Neuronal stem cell (in vitro differentiated cells): ENCODE measurements around the gene TAF1B. TPM values are rescaled to one million over a fixed set of nuclear protein-coding genes. Genes with fewer than 3 reads are reported as not detected.

Source experiments
- DNase-seq: peaks from one replicate; pipeline ENCODE4 v3.0.0-alpha.2; 2013; ENCODE audit warnings: low spot score
- H2AFZ ChIP-seq: one replicate; pipeline ENCODE4 v1.6.1; 2013; ENCODE audit warnings: mild to moderate bottlenecking, low read length, inconsistent platforms
- H2AK5ac ChIP-seq: 2 replicates; pipeline ENCODE4 v1.6.1; 2013; ENCODE audit warnings: low read depth, mild to moderate bottlenecking, inconsistent platforms, low read length, moderate library complexity, mixed read lengths
- H2BK120ac ChIP-seq: 2 replicates; pipeline ENCODE4 v1.6.1; 2013; ENCODE audit warnings: low read depth, mild to moderate bottlenecking, inconsistent platforms, low read length, moderate library complexity, mixed read lengths
- H2BK12ac ChIP-seq: one replicate; pipeline ENCODE4 v1.6.1; 2013; ENCODE audit warnings: low read length, inconsistent platforms
- H2BK15ac ChIP-seq: 2 replicates; pipeline ENCODE4 v1.6.1; 2013; ENCODE audit warnings: mild to moderate bottlenecking, low read length, inconsistent platforms, mixed read lengths
- H2BK5ac ChIP-seq: one replicate; pipeline ENCODE4 v1.6.1; 2013; ENCODE audit warnings: inconsistent platforms, mild to moderate bottlenecking, low read length, moderate library complexity
- H3K14ac ChIP-seq: one replicate; pipeline ENCODE4 v1.6.1; 2013; ENCODE audit warnings: low read length, inconsistent platforms
- H3K18ac ChIP-seq: 2 replicates; pipeline ENCODE4 v1.6.1; 2013; ENCODE audit warnings: low read length, inconsistent platforms
- H3K23ac ChIP-seq: 2 replicates; pipeline ENCODE4 v1.6.1; 2013; ENCODE audit warnings: low read depth, mild to moderate bottlenecking, mixed read lengths, low read length, inconsistent platforms; ENCODE audit not compliant: poor library complexity
- H3K27ac ChIP-seq: replicated peaks from 3 replicates; pipeline ENCODE4 v1.5.1; 2013; ENCODE audit warnings: low read length, inconsistent platforms
- H3K27me3 ChIP-seq, 3 experiments: 2 replicates each; pipeline ENCODE4 v1.6.1; 2013; ENCODE audit warnings: low read length in 3 of 3, mild to moderate bottlenecking in 2 of 3, inconsistent platforms in 1 of 3, low read depth in 1 of 3, mixed read lengths in 1 of 3, moderate library complexity in 1 of 3; ENCODE audit not compliant: control insufficient read depth in 3 of 3, insufficient read depth in 3 of 3
- H3K36me3 ChIP-seq, 2 donors: replicated peaks in 1 of 2; 2 replicates each; pipeline ENCODE4 v1.6.1; 2013; ENCODE audit warnings: low read length in 2 of 2; ENCODE audit not compliant: control insufficient read depth in 2 of 2, insufficient read depth in 2 of 2
- H3K4ac ChIP-seq: 2 replicates; pipeline ENCODE4 v1.6.1; 2013; ENCODE audit warnings: inconsistent platforms, mild to moderate bottlenecking, low read length, moderate library complexity
- H3K4me1 ChIP-seq, 2 donors: 1 replicate in 1 of 2; 2 replicates in 1 of 2; pipeline ENCODE4 v1.6.1; 2013; ENCODE audit warnings: low read length in 2 of 2, low read depth in 1 of 2; ENCODE audit not compliant: control insufficient read depth in 2 of 2, insufficient read depth in 1 of 2
- H3K4me2 ChIP-seq: one replicate; pipeline ENCODE4 v1.6.1; 2013; ENCODE audit warnings: mild to moderate bottlenecking, low read length, inconsistent platforms; ENCODE audit not compliant: insufficient read depth, poor library complexity, severe bottlenecking
- H3K4me3 ChIP-seq, 2 donors: 2 replicates each; pipeline ENCODE4 v1.5.1; 2013; ENCODE audit warnings: low read length in 2 of 2, mild to moderate bottlenecking in 2 of 2, inconsistent platforms in 1 of 2, moderate library complexity in 1 of 2
- H3K79me1 ChIP-seq: one replicate; pipeline ENCODE4 v1.6.1; 2013; ENCODE audit warnings: low read depth, mild to moderate bottlenecking, inconsistent platforms, low read length, moderate library complexity
- H3K9ac ChIP-seq: one replicate; pipeline ENCODE4 v1.6.1; 2013; ENCODE audit warnings: mild to moderate bottlenecking, low read depth, low read length, inconsistent platforms; ENCODE audit not compliant: poor library complexity
- H3K9me3 ChIP-seq, 2 donors: replicated peaks in 1 of 2; 2 replicates each; pipeline versions ENCODE3 to v1.6.1; 2013; ENCODE audit warnings: low read length in 2 of 2, mild to moderate bottlenecking in 2 of 2, inconsistent platforms in 1 of 2, low read depth in 1 of 2, mixed read lengths in 1 of 2, moderate library complexity in 1 of 2; ENCODE audit not compliant: control insufficient read depth in 2 of 2, insufficient read depth in 1 of 2
- H4K8ac ChIP-seq: one replicate; pipeline ENCODE4 v1.6.1; 2013; ENCODE audit warnings: low read depth, mild to moderate bottlenecking, inconsistent platforms, low read length, moderate library complexity
- H4K91ac ChIP-seq: one replicate; pipeline ENCODE4 v1.6.1; 2013; ENCODE audit warnings: low read length, low read depth, mild to moderate bottlenecking, inconsistent platforms; ENCODE audit not compliant: poor library complexity
- WGBS, 2 donors: extraction: QIAGEN DNeasy Blood & Tissue Kit; methylation state at CpG; one replicate each; pipeline ENCODE4 v1.1.7; 2013; ENCODE audit warnings: missing lambda C conversion rate in 2 of 2, mixed read lengths in 1 of 2; ENCODE audit not compliant: insufficient read length in 2 of 2, insufficient replicate concordance in 1 of 2; ENCODE audit errors: extremely low coverage in 2 of 2; 5-methylcytosine and 5-hydroxymethylcytosine counted together
- polyA plus RNA-seq, 2 experiments: library from polyadenylated mRNA; stranded (reverse); fragments of 200-250 nt; gene quantifications; one replicate each; pipeline ENCODE4 v1.2.3, GENCODE V29; 2013

The TAF1B gene
- 20.1 TPM for polyA plus RNA-seq (2013, experiment 1 of 2)
- polyA plus RNA-seq (2013, experiment 2 of 2): 21.8 TPM

DNA sequence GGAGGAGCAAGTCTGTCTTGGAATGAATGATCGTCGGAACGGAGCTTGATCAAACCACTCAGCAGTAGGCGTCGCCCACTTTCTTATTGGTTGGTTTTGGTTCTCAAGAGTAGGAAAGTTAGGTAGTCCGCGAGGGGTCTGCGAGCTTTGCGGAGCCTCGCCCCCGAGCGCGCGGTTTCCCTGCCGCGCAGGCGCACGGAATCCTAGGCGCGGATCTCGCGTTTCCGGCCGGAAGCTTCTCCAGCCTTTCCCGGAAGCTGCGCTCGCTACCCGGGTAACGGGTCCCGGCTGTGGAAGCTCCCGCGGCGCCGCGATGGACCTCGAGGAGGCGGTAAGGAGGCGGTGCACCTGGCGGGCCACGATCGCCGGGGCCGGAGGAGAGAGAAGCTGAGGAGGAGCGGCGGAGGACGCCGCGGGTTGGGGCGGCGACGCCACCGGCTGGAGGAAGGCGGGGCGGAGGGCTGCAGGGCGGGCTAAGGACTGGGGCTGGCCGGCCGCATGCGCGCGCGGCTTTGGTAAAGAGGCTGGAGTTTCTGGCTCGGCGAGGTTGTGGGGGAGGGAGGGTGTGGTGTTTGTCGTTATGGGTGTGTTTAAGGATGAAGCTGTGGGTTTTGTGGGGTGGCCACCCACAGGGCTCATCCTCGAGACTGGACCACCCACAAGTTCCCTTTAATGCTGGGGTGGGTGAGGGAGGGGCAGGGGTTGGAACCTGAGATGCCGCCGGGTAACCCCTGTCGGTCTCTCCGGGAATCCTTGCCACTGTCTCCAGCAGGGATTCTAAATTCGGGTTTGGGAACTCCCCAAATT lies at the start of gene TAF1B:
TSS of gene TAF1B (plus strand) at position 246 of the 807 bp plus-strand sequence. CDS start at position 314, 68 bp downstream.
- no CpG with 5 or more reads among the region's 70 CpGs for WGBS, 2 donors
- H3K79me1 ChIP-seq: peaks cover 1% of the 10 kb centered on the region

DNA sequence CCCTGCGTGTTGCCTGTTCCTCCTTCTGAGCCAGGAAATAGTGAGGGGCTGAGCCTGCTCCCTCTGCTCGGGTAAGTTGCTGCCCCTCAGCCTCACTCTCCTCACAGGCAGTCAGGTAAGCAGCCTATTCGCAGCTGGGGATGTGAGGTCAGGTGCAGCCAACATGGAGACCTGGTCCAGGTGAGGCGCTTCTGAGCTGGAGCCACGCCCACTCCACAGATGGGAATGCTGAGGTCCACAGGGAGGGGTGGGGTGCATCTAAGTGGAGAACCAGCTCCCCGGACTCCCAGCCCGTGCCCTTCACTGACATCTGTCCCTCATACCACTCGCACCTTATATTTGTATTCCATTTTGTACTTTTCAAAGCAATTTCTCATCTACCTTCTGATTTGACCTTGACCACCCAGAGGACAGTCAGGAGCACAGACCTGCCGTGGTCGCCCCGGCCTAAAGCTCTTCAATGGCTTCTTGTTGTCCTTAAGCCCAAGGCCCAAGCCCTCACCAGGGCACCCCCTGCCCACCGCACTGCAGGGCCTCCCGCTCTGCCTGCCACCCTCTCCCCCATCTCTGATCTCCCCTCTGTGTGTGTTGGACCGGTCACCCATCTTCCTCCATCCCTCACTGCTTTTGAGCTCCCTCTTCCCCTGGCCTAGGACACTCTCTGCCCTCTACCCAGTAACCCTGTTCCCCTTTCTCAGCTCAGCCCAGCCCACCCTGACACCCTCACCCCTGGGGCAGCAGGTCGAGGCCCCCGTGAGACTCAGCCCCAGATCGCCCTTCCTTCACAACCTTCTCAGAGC lies 49.2 kb upstream of the TAF1B start:
- no peak overlapping the region for H3K27ac ChIP-seq
- H3K23ac ChIP-seq: peak overlapping the region; percentile 59
- H3K18ac ChIP-seq: peak overlapping the region; percentile 27
- H2AFZ ChIP-seq: no peak overlapping the region
- DNase-seq: no peak
- no peaks in the 10 kb centered on the region for H3K79me1 ChIP-seq
- H4K8ac ChIP-seq: no peak overlapping the region
- H2BK120ac ChIP-seq: no peak overlapping the region
- no peak overlapping the region for H4K91ac ChIP-seq
- H3K4me3 ChIP-seq: no peak overlapping the region
- H3K14ac ChIP-seq: no peak overlapping the region
- H2BK15ac ChIP-seq: no peak overlapping the region
- peaks cover 0 to 18% (median 0%) of the 10 kb centered on the region in 3 experiments for H3K27me3 ChIP-seq
- no CpG with 5 or more reads among the region's 17 CpGs for WGBS, 2 donors
- no peak overlapping the region for H2BK12ac ChIP-seq
- no peak overlapping the region for H3K9ac ChIP-seq
- no peak overlapping the region for H3K4me2 ChIP-seq
- H3K4ac ChIP-seq: no peak overlapping the region
- H2BK5ac ChIP-seq: no peak overlapping the region
- H2AK5ac ChIP-seq: no peak overlapping the region
- no peaks in the 10 kb centered on the region for H3K9me3 ChIP-seq
- H3K36me3 ChIP-seq: no peaks in the 10 kb centered on the region
- H3K4me1 ChIP-seq: peaks cover 4 to 5% of the 10 kb centered on the region in 2 donors

More for the DNA sequence above, at the start of gene TAF1B:
- Histone ChIP-seq H3K9me3 (no peaks in the 10 kb centered on the region), H3K4me2 (peak within 1 kb of the TSS; percentile 89), H4K8ac (no peak within 1 kb of the TSS), H2BK15ac (peak within 1 kb of the TSS; percentile 39), H3K4me1 (peaks cover 0 to 1% of the 10 kb centered on the region in 2 donors), H2AK5ac (no peak within 1 kb of the TSS), H4K91ac (no peak within 1 kb of the TSS), H2BK5ac (no peak within 1 kb of the TSS), H3K23ac (peak within 1 kb of the TSS; percentile 88), H3K27me3 (peaks cover 0 to 6% (median 0%) of the 10 kb centered on the region in 3 experiments), H3K14ac (peak within 1 kb of the TSS; percentile 58), H3K4ac (no peak within 1 kb of the TSS), H3K4me3 (peak within 1 kb of the TSS; percentile 59 to 90), H3K18ac (peak within 1 kb of the TSS; percentile 96), H2BK120ac (peak within 1 kb of the TSS; percentile 44), H3K27ac (peak within 1 kb of the TSS; percentile 98), H2BK12ac (no peak within 1 kb of the TSS), H3K36me3 (peaks cover 7 to 36% of the 10 kb centered on the region in 2 donors), H2AFZ (peak within 1 kb of the TSS; percentile 95), H3K9ac (peak within 1 kb of the TSS; percentile 83)
- DNase-seq: peak; percentile 95

DNA sequence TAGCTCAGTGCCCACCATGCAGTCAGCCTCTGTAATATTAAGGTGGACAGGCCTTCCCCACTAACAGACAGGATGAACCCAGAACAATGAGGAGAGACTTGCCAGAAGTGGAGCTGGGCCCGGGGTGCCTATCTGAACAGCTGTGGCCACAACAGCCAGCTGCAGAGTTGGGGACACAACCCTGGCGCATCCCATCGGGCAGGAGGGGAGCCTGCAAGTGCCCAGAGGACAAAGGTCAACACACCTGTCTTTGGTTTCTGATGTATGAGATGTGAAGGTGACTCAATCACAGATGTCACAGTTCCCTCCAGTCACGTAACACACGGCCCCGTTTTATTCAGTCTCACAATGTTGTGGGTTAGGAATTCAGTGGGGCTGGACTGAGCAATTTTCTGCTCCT lies 48.2 kb upstream of the TAF1B start:
- H2AK5ac ChIP-seq: no peak overlapping the region
- WGBS, 2 donors: no CpG with 5 or more reads among the region's 6 CpGs
- DNase-seq: no peak
- peaks cover 0 to 23% (median 0%) of the 10 kb centered on the region in 3 experiments for H3K27me3 ChIP-seq
- H3K9me3 ChIP-seq: no peaks in the 10 kb centered on the region
- H2BK12ac ChIP-seq: no peak overlapping the region
- peaks cover 4 to 5% of the 10 kb centered on the region in 2 donors for H3K4me1 ChIP-seq
- H3K4me3 ChIP-seq: peak overlapping the region in 1 of 2 donors; percentile 18
- no peak overlapping the region for H3K23ac ChIP-seq
- no peak overlapping the region for H2BK5ac ChIP-seq
- H2BK15ac ChIP-seq: no peak overlapping the region
- no peak overlapping the region for H4K91ac ChIP-seq
- no peak overlapping the region for H3K4me2 ChIP-seq
- no peak overlapping the region for H3K9ac ChIP-seq
- no peaks in the 10 kb centered on the region for H3K36me3 ChIP-seq
- no peak overlapping the region for H3K4ac ChIP-seq
- no peak overlapping the region for H3K14ac ChIP-seq
- H4K8ac ChIP-seq: no peak overlapping the region
- H3K18ac ChIP-seq: no peak overlapping the region
- H2BK120ac ChIP-seq: no peak overlapping the region
- H3K79me1 ChIP-seq: no peaks in the 10 kb centered on the region
- H2AFZ ChIP-seq: no peak overlapping the region
- no peak overlapping the region for H3K27ac ChIP-seq
